ENCODE data around the gene ZC3H11A. TPM values are rescaled to one million over a fixed set of nuclear protein-coding genes. Genes with fewer than 3 reads are reported as not detected.

Gene ZC3H11A
- 61.1 and 62.3 TPM in 2 replicates for total RNA-seq

DNA sequence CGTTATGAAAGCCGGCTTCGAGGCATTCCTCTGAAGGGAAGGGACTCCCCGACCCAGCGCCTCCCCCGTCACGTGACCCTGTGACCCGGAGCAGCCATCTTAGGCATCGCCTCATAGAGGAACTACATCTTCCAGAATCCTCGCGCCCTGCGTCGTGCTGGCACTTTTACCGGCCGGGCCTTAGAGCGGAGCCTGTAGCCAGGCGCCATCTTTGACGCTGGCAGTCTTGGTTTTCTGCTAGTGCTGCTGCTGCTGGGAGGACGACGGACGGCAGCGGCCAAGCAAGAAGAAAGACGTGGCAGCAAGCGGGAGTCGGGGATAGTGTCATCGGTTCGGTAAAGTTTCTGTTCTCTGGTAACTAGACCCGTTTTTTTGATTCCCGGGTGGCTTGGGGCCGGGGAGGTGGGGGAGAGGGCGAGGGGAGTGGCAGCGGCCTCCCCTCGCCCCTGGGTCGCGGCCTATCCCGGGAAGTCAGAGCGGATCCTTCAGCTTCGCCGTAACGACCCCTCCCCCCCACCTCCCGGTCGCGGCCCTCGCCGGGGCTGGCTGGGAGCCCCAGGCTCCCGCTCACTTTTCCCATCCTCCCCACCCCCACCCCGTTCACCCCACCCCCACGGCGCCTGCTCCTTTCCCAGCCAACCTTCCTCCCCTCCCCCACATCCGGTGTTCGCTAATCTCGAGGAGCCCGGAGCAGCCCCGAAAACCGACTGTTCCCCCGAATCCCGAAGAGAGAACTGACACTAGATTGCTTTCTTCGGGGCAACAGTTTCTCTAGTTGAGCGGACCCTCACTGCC, at the start of gene ZC3H11A, which contains the start of gene ZBED6:
Gene ZC3H11A (plus strand): TSS at position 183 of the 795 bp plus-strand sequence. CDS start 21,448 bp downstream, outside the sequence.
Gene ZBED6 (plus strand): TSS at position 183 of the 795 bp plus-strand sequence. CDS start 1,900 bp downstream, outside the sequence.

GRCh38 chr1:203765029-203765837, 30.2 kb upstream of the ZC3H11A start, which contains the start of gene LAX1:
LAX1 (plus strand) TSS chr1:203765183; CDS start chr1:203765566, 383 bp downstream.

Other genes starting within 250 kb of the ZC3H11A start
- 112 and 118 TPM in 2 replicates for gene ATP2B4, start 168.8 kb upstream of the ZC3H11A start, total RNA-seq
- gene LAX1, start 30.4 kb upstream of the ZC3H11A start, total RNA-seq, result not detected in 2 replicates
- gene ZBED6, start within 50 bp of the ZC3H11A start, total RNA-seq, result 13.5 and 18.7 TPM in 2 replicates
- gene SNRPE, start 66.0 kb downstream of the ZC3H11A start, total RNA-seq, result 30.5 and 52.9 TPM in 2 replicates

Data from cardiac ventricle fibroblast (primary cell).